Body of pancreas (tissue), 4 donors: Measurements from ENCODE around the gene C3orf49. TPM values are rescaled to one million over a fixed set of nuclear protein-coding genes. Genes with fewer than 3 reads are reported as not detected.

Source experiments
- ATAC-seq: fragments of 150-250 bp; one replicate; pipeline ENCODE4 v1.9.1; 2016
- DNase-seq, 4 donors: peaks; one replicate each; pipeline ENCODE4 v3.0.0-alpha.2; 2019
- H3K27ac ChIP-seq, 4 donors: fragments of 200-600 bp; sonication (generic); 1 replicate in 3 of 4; 2 replicates in 1 of 4; pipeline versions ENCODE4 v1.5.1 to v1.6.1; 2016 to 2019; ENCODE audit warnings: mild to moderate bottlenecking in 1 of 4, mixed read lengths in 1 of 4, moderate library complexity in 1 of 4
- H3K27me3 ChIP-seq, 2 donors: fragments of 200-600 bp; sonication (generic); one replicate each; pipeline ENCODE4 v1.6.0; 2016; ENCODE audit warnings: mild to moderate bottlenecking in 1 of 2
- H3K36me3 ChIP-seq, 2 donors: fragments of 200-600 bp; sonication (generic); replicated peaks in 1 of 2; 2 replicates each; pipeline ENCODE4 v1.5.1; 2016; ENCODE audit warnings: low read depth in 2 of 2; ENCODE audit not compliant: insufficient read depth in 1 of 2
- H3K4me1 ChIP-seq: fragments of 200-600 bp; sonication (generic); one replicate; pipeline ENCODE4 v1.6.0; 2016
- H3K4me3 ChIP-seq, 2 donors: fragments of 200-600 bp; sonication (generic); 1 replicate in 1 of 2; 2 replicates in 1 of 2; pipeline ENCODE4 v1.5.1; 2016 to 2019
- H3K9me3 ChIP-seq, 3 donors: fragments of 200-600 bp; sonication (generic); 1 replicate in 2 of 3; 2 replicates in 1 of 3; pipeline ENCODE4 v1.5.1; 2016
- POLR2A ChIP-seq, 3 donors: fragments of 450-650 bp; IDR thresholded peaks; one replicate each; pipeline ENCODE4 v1.6.1; 2016; ENCODE audit warnings: antibody characterized with exemption in 3 of 3, mild to moderate bottlenecking in 2 of 3
- WGBS, 2 donors: methylation state at CpG; one replicate each; pipeline ENCODE4 v1.1.5; 2017; 5-methylcytosine and 5-hydroxymethylcytosine counted together
- intact Hi-C: fragments of 100-400 bp; cut with DNase I; formaldehyde crosslinking; loops from one replicate; pipeline ENCODE4 v1.15.1; 2023
- total RNA-seq, 2 donors: library from RNA; depleted of rRNA; stranded (reverse); fragments of >200 nt; gene quantifications; one replicate each; pipeline ENCODE4 v1.1.0, GENCODE V29; 2016
- TF ChIP-seq, protein P1 (sequence below), 7 experiments: fragments of 450-650 bp in 4 of 7; fragments of 200-600 bp in 3 of 7; sonication (generic) in 3 of 7; IDR thresholded peaks; one replicate each; pipeline ENCODE4 v1.5.1; 2016 to 2019; ENCODE audit warnings: antibody characterized with exemption in 7 of 7

The C3orf49 gene
- total RNA-seq, 2 donors from 2014 or later = not detected

DNA sequence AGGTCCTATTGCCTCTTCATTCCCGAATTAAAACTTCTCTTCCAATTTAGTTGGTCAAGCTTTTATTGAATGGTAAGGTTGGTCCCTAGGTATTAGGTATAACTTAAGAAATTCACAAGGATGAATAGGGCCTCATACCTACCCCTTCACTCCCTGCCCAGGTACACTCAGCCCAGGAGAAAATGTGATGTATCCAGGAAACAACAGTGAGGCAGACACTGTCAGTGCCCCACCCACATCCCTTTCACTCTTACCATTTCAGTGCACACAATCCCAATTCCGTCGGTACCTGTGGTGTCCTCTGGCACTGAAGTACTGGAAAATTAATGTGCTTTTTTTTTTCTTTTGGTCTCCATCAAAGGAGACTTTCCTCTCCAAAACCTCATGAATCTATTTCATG lies 10.5 kb upstream of the C3orf49 start:
- 69 to 85% methylated on average over 3 of the region's 3 CpGs for WGBS, 2 donors
- intact Hi-C loops = no loop called here

DNA sequence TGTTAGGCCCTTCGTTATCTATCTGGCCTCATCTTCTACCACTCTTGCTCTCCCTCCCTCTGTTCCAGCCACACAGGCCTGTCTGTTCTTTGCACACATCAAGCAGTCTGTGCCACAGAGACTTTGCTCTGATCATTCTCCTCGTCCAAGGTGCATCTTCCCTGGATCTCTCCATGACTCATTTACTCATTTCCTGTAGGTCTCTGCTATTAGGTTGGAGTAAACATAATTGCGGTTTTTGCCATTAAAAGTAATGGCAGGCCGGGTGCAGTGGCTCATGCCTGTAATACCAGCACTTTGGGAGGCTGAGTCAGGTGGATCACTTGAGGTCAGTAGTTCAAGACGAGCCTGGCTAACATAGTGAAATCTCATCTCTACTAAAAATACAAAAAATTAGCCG lies 9.5 kb upstream of the C3orf49 start:
- Histone ChIP-seq H3K4me3 (no peak overlapping the region), H3K27me3 (no peaks in the 10 kb centered on the region), H3K27ac (no peak overlapping the region), H3K9me3 (no peaks in the 10 kb centered on the region), H3K4me1 (peaks cover 4% of the 10 kb centered on the region), H3K36me3 (no peaks in the 10 kb centered on the region)
- TF ChIP-seq POLR2A (IDR thresholded peaks at IDR 0.05) = no peak
- TF ChIP-seq, protein P1, sequence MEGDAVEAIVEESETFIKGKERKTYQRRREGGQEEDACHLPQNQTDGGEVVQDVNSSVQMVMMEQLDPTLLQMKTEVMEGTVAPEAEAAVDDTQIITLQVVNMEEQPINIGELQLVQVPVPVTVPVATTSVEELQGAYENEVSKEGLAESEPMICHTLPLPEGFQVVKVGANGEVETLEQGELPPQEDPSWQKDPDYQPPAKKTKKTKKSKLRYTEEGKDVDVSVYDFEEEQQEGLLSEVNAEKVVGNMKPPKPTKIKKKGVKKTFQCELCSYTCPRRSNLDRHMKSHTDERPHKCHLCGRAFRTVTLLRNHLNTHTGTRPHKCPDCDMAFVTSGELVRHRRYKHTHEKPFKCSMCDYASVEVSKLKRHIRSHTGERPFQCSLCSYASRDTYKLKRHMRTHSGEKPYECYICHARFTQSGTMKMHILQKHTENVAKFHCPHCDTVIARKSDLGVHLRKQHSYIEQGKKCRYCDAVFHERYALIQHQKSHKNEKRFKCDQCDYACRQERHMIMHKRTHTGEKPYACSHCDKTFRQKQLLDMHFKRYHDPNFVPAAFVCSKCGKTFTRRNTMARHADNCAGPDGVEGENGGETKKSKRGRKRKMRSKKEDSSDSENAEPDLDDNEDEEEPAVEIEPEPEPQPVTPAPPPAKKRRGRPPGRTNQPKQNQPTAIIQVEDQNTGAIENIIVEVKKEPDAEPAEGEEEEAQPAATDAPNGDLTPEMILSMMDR (IDR thresholded peaks at IDR 0.05) = no peak
- WGBS, 2 donors = 83 to 86% methylated on average over 6 of the region's 6 CpGs
- no peak for DNase-seq
- intact Hi-C loops = loop anchor here (5.0 kb wide), 1 partner anchor 457 kb away; no protein-coding TSS in a partner anchor
- ATAC-seq = no peak

More for the DNA sequence above, 10.5 kb upstream of the C3orf49 start:
- Histone ChIP-seq H3K9me3 (no peaks in the 10 kb centered on the region), H3K27me3 (no peaks in the 10 kb centered on the region), H3K4me1 (no peaks in the 10 kb centered on the region), H3K27ac (no peak overlapping the region), H3K36me3 (no peaks in the 10 kb centered on the region), H3K4me3 (no peak overlapping the region)
- DNase-seq (no peak), ATAC-seq (no peak)
- no peak for TF ChIP-seq POLR2A (IDR thresholded peaks at IDR 0.05)
- TF ChIP-seq, protein P1 (IDR thresholded peaks at IDR 0.05) = no peak

DNA sequence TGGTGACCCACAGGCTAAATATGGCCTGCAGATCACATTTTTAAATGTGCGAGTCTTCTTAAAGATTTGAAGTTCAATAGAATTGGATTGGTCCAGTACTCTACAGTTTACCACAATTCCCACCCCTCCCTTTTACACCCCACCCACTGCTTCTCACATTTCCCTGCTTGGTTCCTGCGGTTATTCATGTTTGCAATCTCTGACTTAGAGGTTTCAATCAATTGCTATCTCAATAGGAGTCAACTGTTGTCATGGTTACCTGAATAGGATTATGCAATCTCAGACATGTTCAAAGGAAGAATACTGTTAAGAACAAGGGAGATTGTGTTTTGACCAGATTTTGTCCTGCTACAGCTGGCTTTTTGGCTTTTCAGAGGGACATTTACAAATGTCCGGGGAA lies 4.9 kb upstream of the C3orf49 start:
- 69% methylated on average over 3 of the region's 3 CpGs for WGBS, 2 donors
- Histone ChIP-seq H3K4me1 (peaks cover 4% of the 10 kb centered on the region), H3K36me3 (no peaks in the 10 kb centered on the region), H3K4me3 (no peak overlapping the region), H3K9me3 (no peaks in the 10 kb centered on the region), H3K27me3 (no peaks in the 10 kb centered on the region), H3K27ac (no peak overlapping the region)
- no peak for TF ChIP-seq POLR2A (IDR thresholded peaks at IDR 0.05)
- TF ChIP-seq, protein P1 (IDR thresholded peaks at IDR 0.05) = no peak
- ATAC-seq = no peak
- intact Hi-C loops = loop anchor here (5.0 kb wide), 1 partner anchor 462 kb away; no protein-coding TSS in a partner anchor
- no peak for DNase-seq

DNA sequence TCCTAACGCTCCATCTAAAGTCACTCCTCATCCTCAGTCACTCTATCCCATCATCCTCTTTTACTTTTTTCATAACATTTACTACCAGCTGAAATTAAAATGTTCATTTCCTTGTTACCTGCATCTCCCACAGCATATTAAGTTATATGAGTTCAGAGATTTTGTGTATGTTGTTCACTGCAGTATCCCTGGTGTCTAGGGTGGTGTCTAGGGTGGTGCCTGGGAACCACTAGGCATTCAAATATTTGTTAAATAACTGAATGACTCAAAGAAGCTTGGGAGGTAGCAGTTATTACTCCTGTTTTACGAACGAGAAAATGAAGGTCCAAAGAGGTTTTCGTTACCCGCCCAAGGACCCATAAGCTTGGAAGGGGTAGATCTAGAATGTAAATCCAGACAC lies 1.9 kb upstream of the C3orf49 start:
- TF ChIP-seq, protein P1 (IDR thresholded peaks at IDR 0.05) = no peak
- TF ChIP-seq POLR2A (IDR thresholded peaks at IDR 0.05) = no peak
- no peak for DNase-seq
- peaks cover 4% of the 10 kb centered on the region for H3K4me1 ChIP-seq
- 89 to 92% methylated on average over 5 of the region's 5 CpGs for WGBS, 2 donors
- intact Hi-C loops = no loop called here
- no peak for ATAC-seq
- no peaks in the 10 kb centered on the region for H3K27me3 ChIP-seq
- H3K27ac ChIP-seq = no peak overlapping the region
- no peak overlapping the region for H3K4me3 ChIP-seq
- no peaks in the 10 kb centered on the region for H3K36me3 ChIP-seq
- no peaks in the 10 kb centered on the region for H3K9me3 ChIP-seq
